ENCODE data around the gene LYST. TPM values are rescaled to one million over a fixed set of nuclear protein-coding genes. Genes with fewer than 3 reads are reported as not detected.

Gene LYST
- total RNA-seq, 1 experiment from 2014 or later: 1.7 TPM

DNA sequence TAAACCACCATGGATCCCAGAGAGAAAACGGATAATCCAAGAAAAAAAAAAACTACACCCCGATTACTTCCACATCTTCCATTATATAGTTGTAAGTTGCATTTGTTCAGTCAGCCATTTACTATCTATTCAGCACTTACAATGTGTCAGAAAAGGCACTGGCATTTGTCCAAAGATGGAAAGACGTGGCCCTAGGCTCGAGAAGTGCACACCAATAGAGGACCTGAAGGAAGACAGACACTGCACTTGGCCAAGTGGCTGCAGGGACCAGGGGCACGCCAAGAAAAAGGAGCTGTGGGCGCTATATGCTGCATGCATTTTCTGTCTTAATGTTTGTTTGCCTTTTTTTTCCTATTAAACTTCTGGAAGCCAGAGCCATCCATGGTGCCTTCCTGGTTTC, 45.2 kb upstream of the LYST start:
- intact Hi-C loops (cut with micrococcal nuclease; ENCODE audit: unreplicated experiment): no loop called here
- POLR2A ChIA-PET (ENCODE audit: low non-redundant PET): no interaction called here

DNA sequence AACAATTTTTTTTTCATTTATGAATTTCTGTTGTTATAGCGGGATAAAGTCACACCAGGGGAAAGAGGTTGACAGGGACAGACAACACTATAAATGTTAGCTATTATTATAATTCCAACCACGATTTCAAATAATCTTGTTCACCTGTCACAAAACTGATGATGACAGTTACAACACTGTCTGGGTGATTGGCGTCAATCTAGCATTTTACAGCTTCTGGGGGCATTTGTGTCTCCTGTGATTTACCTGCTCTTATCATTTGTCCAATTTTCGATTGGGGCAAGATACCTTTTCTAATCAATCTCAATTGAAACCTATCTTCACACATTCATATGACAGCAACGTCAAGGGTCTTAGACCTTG, 44.6 kb upstream of the LYST start:
- Histone ChIP-seq H3K9me3 (ENCODE audit: low read depth, low read length, poor library complexity, severe bottlenecking) (no peaks in the 10 kb centered on the region), H3K36me3 (ENCODE audit: insufficient read depth, low read length, poor library complexity, severe bottlenecking) (no peaks in the 10 kb centered on the region), H3K27me3 (replicated peaks; ENCODE audit: insufficient read depth, low read depth, low read length, poor library complexity) (no peaks in the 10 kb centered on the region), H3K4me3 (ENCODE audit: low read depth, low read length, poor library complexity, severe bottlenecking) (no peak overlapping the region), H3K27ac (ENCODE audit: low read depth, low read length, poor library complexity, severe bottlenecking) (no peak overlapping the region), H3K4me1 (ENCODE audit: insufficient read depth, low read length, poor library complexity, severe bottlenecking) (no peaks in the 10 kb centered on the region)
- ChIA-PET POLR2A (ENCODE audit: low non-redundant PET) (no interaction called here), CTCF (no interaction called here)
- intact Hi-C loops (cut with micrococcal nuclease; ENCODE audit: unreplicated experiment): no loop called here
- no TSS peak for BruUV-seq (replicated peaks)
- TF ChIP-seq, protein P1, sequence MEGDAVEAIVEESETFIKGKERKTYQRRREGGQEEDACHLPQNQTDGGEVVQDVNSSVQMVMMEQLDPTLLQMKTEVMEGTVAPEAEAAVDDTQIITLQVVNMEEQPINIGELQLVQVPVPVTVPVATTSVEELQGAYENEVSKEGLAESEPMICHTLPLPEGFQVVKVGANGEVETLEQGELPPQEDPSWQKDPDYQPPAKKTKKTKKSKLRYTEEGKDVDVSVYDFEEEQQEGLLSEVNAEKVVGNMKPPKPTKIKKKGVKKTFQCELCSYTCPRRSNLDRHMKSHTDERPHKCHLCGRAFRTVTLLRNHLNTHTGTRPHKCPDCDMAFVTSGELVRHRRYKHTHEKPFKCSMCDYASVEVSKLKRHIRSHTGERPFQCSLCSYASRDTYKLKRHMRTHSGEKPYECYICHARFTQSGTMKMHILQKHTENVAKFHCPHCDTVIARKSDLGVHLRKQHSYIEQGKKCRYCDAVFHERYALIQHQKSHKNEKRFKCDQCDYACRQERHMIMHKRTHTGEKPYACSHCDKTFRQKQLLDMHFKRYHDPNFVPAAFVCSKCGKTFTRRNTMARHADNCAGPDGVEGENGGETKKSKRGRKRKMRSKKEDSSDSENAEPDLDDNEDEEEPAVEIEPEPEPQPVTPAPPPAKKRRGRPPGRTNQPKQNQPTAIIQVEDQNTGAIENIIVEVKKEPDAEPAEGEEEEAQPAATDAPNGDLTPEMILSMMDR (conservative IDR thresholded peaks at IDR 0.05; ENCODE audit: low read depth, low read length): no peak
- no peak for TF ChIP-seq EZH2 (IDR thresholded peaks at IDR 0.05; ENCODE audit: borderline replicate concordance, low read depth, low read length, poor library complexity, severe bottlenecking)
- no peak for DNase-seq (ENCODE audit: low spot score)

More for the DNA sequence above, 45.2 kb upstream of the LYST start:
- no peak for DNase-seq (ENCODE audit: low spot score)
- no peaks in the 10 kb centered on the region for H3K27me3 ChIP-seq (replicated peaks; ENCODE audit: insufficient read depth, low read depth, low read length, poor library complexity)
- CTCF ChIA-PET: no interaction called here
- no peaks in the 10 kb centered on the region for H3K36me3 ChIP-seq (ENCODE audit: insufficient read depth, low read length, poor library complexity, severe bottlenecking)
- TF ChIP-seq EZH2 (IDR thresholded peaks at IDR 0.05; ENCODE audit: borderline replicate concordance, low read depth, low read length, poor library complexity, severe bottlenecking): no peak
- TF ChIP-seq, protein P1 (conservative IDR thresholded peaks at IDR 0.05; ENCODE audit: low read depth, low read length): no peak
- H3K4me3 ChIP-seq (ENCODE audit: low read depth, low read length, poor library complexity, severe bottlenecking): no peak overlapping the region
- no peak overlapping the region for H3K27ac ChIP-seq (ENCODE audit: low read depth, low read length, poor library complexity, severe bottlenecking)
- no peaks in the 10 kb centered on the region for H3K9me3 ChIP-seq (ENCODE audit: low read depth, low read length, poor library complexity, severe bottlenecking)
- BruUV-seq (replicated peaks): no TSS peak
- H3K4me1 ChIP-seq (ENCODE audit: insufficient read depth, low read length, poor library complexity, severe bottlenecking): peaks cover 2% of the 10 kb centered on the region

DNA sequence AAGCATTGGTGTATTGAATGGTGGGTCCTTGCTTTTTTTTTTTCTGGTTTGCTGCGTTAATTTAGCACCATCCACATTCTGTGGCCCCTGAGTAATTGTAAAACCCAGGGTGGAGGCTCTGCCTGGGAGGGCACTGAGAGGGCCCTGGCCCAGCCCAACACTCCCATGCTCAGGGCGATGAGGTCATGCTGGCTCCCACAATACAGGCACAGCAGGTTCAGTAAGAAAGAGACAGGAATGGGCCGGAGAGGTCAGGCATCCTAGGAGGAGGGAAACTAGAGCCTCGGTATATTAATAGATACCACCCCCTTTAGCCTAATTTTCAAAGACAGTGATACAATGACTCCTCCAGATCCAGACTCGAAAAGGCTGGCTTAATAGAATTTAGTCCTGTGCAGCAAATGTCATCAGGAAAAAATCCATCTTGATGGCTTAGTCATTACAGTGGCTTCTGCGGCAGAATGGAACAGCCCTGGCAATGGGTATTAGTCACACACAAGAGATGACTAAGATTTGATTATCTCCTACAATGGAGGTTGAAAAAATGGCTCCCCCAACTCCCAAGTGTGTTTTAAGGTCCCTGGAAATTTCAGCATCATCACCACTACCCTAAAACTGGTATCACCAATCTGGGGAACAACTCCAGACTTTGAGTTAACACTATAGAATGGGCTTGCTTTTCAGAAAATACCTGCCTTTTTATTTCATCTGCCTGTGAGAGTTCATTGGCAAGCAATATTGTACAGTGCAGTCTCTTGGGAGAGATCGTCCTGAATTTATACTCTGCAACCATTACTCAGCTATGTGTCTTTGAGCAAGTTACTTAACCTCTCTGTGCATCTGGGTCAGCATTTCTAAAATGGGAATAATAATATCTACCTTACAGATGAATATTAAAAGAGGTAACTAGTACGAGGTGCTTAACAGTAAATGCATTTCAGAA, 43.9 kb upstream of the LYST start:
- ChIA-PET CTCF (no interaction called here), POLR2A (ENCODE audit: low non-redundant PET) (no interaction called here)
- DNase-seq (ENCODE audit: low spot score): peak; percentile 63
- Histone ChIP-seq H3K27me3 (replicated peaks; ENCODE audit: insufficient read depth, low read depth, low read length, poor library complexity) (no peaks in the 10 kb centered on the region), H3K27ac (ENCODE audit: low read depth, low read length, poor library complexity, severe bottlenecking) (no peak overlapping the region), H3K36me3 (ENCODE audit: insufficient read depth, low read length, poor library complexity, severe bottlenecking) (no peaks in the 10 kb centered on the region), H3K4me3 (ENCODE audit: low read depth, low read length, poor library complexity, severe bottlenecking) (no peak overlapping the region), H3K9me3 (ENCODE audit: low read depth, low read length, poor library complexity, severe bottlenecking) (no peaks in the 10 kb centered on the region), H3K4me1 (ENCODE audit: insufficient read depth, low read length, poor library complexity, severe bottlenecking) (no peaks in the 10 kb centered on the region)
- intact Hi-C loops (cut with micrococcal nuclease; ENCODE audit: unreplicated experiment): no loop called here
- BruUV-seq (replicated peaks): no TSS peak
- TF ChIP-seq, protein P1 (conservative IDR thresholded peaks at IDR 0.05; ENCODE audit: low read depth, low read length): no peak
- TF ChIP-seq EZH2 (IDR thresholded peaks at IDR 0.05; ENCODE audit: borderline replicate concordance, low read depth, low read length, poor library complexity, severe bottlenecking): no peak
